DMS114 treated with DMSO at 0.1 percent for 48 hours (cell line): Measurements from ENCODE around the gene PRKCA.
"Not testable (repeated sequence)": the region's sequence is repeated elsewhere in the genome, so short reads cannot be mapped to it uniquely, and the experiment has no call there.

ENCODE experiments used
- DNase-seq: peaks from one replicate; lab custom pipeline; 2025; ENCODE audit not compliant: unreplicated experiment; lab: John Stamatoyannopoulos, UW

PRKCA gene

DNA sequence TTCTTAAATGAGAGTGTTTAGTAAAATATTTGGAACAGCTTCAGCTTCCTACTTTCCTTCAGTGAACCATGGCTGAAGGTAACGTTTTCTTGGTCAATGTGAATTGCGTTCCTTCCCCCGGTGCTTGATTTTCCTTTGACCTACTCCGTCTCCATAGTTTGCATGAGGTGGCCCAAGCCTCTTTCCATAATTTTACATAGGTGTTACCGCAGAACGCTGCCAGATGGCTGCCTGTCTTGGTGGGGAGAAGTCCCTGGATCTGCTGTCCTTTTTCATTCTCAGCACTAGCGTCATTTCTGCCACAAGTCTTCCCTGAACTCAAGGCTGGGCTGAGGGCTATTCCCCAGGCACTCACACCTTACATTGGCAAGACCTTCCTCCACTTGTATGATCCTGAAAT, 178.4 kb downstream of the PRKCA start:
- DNase-seq, result no peak

GRCh38 chr17:66481271-66481670, 178.9 kb downstream of the PRKCA start:
- no peak for DNase-seq

- no peak for DNase-seq
Observed at GRCh38 chr17:66483906-66484305, 181.5 kb downstream of the PRKCA start.

- no peak for DNase-seq
Observed at GRCh38 chr17:66485309-66485947, 183.0 kb downstream of the PRKCA start.

DNA sequence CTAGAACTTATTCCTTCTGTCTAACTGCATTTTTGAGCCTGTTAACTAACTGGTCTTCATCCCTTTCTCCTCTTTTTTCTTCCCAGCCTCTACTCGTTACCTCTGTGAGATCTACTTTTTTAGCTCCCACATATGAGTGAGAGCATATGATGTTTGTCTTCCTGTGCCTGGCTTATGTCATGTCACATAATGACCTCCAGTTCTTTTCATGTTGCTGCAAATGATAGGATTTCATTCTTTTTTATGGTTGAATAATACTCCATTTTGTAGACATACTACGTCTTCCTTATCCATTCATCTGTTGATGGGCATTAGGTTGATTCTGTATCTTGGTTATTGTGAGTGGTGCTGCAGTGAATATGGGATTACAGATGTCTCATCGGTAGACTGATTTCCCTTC, 184.7 kb downstream of the PRKCA start:
- no peak for DNase-seq

DNA sequence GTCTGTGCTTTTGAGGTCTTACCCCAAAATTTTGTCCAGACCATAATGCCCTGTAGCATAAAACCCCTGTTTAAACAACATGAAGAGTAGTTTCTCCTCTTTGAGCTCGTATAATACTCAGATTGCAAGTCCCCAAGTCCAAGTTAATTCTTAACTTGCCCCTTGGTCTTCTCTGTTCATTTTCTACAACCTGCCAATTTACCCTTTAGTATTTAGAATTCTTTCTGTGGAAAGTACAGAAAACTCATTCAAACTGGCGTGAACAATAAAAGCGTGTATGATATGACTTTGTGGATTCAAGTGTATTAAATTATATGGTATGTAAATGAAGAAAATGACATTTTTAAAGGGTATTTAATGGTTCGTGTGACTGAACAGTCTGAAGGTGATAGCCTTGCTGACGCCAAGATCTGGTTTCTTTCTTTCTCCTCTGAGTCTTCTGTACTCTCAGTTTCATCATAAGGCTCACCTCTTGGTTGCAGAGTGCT, 185.6 kb downstream of the PRKCA start:
- no peak for DNase-seq

DNA sequence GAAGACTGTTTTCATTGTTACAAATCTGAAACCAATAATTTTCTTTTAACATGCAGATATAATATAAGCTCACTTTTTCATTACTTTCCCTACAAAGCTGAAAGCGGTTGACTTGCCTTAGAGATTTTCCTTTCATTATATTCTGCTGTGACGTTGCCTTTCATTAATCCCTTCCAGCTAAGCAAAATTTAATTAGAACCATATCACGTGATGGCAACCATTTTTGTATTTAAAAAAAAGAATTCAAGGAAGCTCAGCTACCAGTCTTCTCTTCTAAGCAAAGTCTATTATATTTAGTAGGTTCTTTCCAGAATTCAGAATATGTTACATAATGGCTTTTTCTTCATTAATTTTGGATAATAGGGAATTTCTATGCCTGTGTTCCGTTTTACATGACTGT, 186.5 kb downstream of the PRKCA start:
- no peak for DNase-seq

- not testable (repeated sequence) for DNase-seq
Observed at GRCh38 chr17:66489576-66489975, 187.2 kb downstream of the PRKCA start.

GRCh38 chr17:66491213-66491612, 188.8 kb downstream of the PRKCA start:
- no peak for DNase-seq

- DNase-seq, result no peak
Observed at GRCh38 chr17:66491665-66492064, 189.3 kb downstream of the PRKCA start.

DNA sequence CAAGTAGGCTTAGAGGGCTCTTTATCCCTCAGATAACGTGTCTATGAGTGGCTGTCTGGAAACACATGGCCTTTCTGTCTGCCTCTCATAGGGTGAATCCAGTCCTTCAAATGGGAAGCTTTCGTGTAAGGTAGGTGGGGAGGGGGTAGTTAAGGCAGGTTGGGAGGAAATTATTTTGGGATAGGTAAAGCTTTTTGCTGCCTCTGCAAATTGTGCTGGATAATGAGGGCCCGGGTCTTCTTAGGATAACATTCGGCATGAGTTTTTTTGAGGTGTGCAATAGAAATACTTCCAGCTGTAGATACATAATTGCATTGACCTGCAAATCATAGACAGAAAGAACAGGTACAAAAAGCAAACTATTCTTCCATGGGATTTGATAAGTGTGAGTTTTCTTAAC, 189.7 kb downstream of the PRKCA start:
- no peak for DNase-seq

- DNase-seq, result no peak
Observed at GRCh38 chr17:66492561-66493005, 190.2 kb downstream of the PRKCA start.

DNA sequence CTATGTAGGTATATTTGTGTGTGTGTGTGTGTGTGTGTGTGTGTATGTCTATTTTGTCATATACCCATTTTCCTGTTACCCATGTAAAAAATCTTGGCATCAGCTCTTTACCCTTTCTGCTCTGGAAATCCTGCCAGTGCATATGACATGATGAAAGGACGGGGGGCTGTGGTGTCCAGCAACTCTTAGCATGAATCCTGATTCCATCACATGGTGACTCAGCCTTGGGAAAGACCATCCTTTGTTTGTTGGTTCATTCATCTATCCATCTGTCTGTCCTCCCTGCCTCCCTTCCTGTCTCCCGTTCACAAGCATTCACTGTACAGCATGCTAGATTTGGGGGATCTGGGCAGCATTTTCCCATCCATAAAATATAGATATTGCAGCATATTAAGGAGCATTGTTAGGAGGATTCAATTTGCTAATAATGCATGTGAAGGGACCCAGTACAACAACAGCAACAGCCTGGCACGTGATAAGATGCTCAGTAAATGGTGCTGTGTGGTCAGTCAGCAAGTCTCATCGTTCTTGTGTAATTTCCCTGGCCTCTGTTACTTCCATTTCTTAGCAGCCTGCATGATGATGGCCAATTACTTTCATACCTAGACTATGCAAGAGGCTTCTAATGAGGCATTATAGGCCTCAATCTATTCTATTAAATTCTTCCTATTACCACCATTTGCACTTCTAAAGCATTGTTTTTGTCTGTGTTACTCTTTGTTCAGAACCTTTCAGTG, 191.0 kb downstream of the PRKCA start:
- DNase-seq, result no peak

GRCh38 chr17:66494023-66494803, 191.8 kb downstream of the PRKCA start:
- no peak for DNase-seq

GRCh38 chr17:66495035-66495434, 192.6 kb downstream of the PRKCA start:
- no peak for DNase-seq

DNA sequence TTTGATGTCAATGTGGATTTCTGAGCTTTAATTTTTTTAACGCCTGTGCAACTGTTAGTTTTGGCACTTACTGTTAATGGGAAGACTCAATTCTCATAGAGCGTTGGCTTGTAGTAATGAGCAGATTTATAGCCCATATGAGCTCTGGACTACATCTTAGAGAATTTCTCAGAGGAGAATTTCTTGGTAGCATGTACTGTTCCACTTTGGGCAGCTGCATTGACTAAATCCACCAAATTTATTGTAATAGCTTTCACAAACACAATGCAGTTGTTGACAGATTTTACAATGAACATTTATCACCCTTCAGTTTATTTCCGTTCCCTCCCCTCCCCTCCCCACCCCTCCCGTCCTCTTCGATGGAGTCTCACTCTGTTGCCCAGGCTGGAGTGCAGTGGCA, 193.9 kb downstream of the PRKCA start:
- DNase-seq, result no peak

- DNase-seq, result no peak
Observed at GRCh38 chr17:66498580-66498979, 196.2 kb downstream of the PRKCA start.

DNA sequence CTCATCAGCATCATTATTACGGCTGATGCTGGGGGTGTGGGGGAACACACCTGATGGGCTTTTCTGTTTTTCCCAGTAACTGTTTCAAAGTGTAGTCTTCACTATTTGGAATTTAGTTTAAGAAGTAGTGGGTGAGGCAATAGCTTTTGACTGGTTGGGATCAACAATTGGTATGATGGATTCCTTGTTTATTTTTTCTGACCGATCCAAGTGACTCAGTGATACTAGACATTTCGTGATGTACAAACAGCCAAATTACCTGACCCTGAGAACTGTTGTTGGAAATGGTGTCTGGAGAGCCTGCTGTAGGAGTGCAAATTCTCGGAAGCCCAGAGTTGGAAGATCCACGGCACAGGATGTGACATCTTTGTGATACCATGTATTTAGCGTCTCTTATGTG, 204.2 kb downstream of the PRKCA start:
- no peak for DNase-seq

DNA sequence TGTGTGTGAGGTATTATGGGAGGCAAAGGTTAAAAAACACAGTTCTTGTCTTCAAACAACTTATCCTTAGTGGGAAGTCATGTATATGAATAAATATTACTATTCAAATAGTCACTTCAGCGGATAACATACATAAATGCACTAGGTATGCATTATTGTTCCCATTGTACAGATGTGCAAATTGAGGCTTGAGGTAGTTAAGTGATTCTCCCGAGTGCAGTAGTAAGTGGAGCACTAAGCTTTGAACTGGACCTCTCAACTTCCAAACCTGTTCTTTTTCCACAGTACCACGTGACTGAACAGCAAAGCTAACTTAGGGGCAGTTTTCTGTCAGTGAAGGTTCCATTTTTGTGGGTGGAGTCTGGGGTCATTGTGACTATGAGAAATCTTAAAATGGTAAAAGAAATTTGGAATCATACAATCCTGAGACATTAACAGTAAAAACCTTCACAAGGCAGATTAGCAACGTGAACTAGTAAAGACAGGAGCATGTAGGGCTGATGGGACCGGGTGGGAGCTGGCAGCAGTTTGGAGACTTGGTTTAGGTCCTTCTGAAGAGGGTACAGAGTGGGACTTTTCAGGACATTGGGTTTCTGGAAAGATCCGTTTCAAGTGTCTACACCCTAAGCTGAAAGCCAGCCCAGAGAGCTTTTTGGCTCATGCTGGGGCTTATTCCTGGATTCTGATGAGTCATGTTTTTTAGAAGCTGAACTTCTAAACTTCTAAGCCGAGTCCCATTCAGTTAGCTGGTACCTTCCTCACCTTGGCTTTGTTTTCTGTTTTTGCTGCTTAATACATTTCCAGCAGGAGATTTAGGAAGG, 204.9 kb downstream of the PRKCA start:
- no peak for DNase-seq

- DNase-seq, result no peak
Observed at GRCh38 chr17:66507982-66508760, 205.8 kb downstream of the PRKCA start.
